Nephron progenitor cell (in vitro differentiated cells): ENCODE measurements around the gene GAS2L1.
A peak's percentile ranks its signal among the peaks of the same experiment; 100 is the strongest.

Experiments used
- DNase-seq: peaks from one replicate; pipeline ENCODE4 v3.0.0; 2021
- H3K27ac Mint-ChIP-seq: 2 replicates; pipeline ENCODE4 v1.8.0; 2021; ENCODE audit warnings: mild to moderate bottlenecking, moderate library complexity, mixed read lengths
- H3K27me3 Mint-ChIP-seq: 2 replicates; pipeline ENCODE4 v1.8.0; 2021; ENCODE audit warnings: mild to moderate bottlenecking, low read depth, mixed read lengths; ENCODE audit not compliant: poor library complexity
- H3K36me3 Mint-ChIP-seq: 2 replicates; pipeline ENCODE4 v1.8.0; 2021; ENCODE audit warnings: low read depth, mixed read lengths
- H3K4me1 Mint-ChIP-seq: 2 replicates; pipeline ENCODE4 v1.8.0; 2021; ENCODE audit warnings: mixed read lengths
- H3K4me3 Mint-ChIP-seq: 2 replicates; pipeline ENCODE4 v1.8.0; 2021; ENCODE audit warnings: mild to moderate bottlenecking, moderate library complexity, mixed read lengths
- H3K9me3 Mint-ChIP-seq: 2 replicates; pipeline ENCODE4 v1.8.0; 2021; ENCODE audit warnings: mild to moderate bottlenecking, moderate library complexity, mixed read lengths
- TF ChIP-seq, protein P1 (sequence below): fragments of 200-600 bp; sonication (generic); IDR thresholded peaks from 2 replicates; pipeline ENCODE4 v1.5.0; 2021; ENCODE audit warnings: antibody characterized with exemption

Gene GAS2L1

DNA sequence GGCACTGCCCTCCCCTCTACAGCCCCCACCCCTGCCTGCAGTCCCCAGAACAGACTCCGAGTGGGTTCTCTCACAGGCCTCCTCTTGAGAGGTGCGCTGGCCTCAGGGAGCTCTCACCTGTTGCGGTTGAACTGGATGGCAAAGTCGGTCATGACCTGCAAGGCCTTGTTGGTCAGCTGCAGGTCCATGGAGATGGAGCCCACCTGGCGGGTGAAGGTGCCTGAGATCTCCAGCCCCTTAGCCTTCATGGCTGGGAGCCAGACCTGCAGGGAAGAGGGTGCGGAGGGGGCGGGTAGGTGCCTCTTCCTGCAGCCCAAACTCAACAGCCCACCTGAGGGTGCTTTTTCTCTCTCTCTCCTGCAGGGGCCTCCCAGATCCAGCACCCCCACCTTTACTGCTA is 27.7 kb downstream of the GAS2L1 start:
- TF ChIP-seq, protein P1, sequence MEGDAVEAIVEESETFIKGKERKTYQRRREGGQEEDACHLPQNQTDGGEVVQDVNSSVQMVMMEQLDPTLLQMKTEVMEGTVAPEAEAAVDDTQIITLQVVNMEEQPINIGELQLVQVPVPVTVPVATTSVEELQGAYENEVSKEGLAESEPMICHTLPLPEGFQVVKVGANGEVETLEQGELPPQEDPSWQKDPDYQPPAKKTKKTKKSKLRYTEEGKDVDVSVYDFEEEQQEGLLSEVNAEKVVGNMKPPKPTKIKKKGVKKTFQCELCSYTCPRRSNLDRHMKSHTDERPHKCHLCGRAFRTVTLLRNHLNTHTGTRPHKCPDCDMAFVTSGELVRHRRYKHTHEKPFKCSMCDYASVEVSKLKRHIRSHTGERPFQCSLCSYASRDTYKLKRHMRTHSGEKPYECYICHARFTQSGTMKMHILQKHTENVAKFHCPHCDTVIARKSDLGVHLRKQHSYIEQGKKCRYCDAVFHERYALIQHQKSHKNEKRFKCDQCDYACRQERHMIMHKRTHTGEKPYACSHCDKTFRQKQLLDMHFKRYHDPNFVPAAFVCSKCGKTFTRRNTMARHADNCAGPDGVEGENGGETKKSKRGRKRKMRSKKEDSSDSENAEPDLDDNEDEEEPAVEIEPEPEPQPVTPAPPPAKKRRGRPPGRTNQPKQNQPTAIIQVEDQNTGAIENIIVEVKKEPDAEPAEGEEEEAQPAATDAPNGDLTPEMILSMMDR = no peak
- peaks cover 60% of the 10 kb centered on the region for H3K4me1 Mint-ChIP-seq
- H3K4me3 Mint-ChIP-seq = no peak overlapping the region
- H3K36me3 Mint-ChIP-seq = peaks cover 42% of the 10 kb centered on the region
- H3K27me3 Mint-ChIP-seq = no peaks in the 10 kb centered on the region
- H3K9me3 Mint-ChIP-seq = no peaks in the 10 kb centered on the region
- DNase-seq = no peak
- no peak overlapping the region for H3K27ac Mint-ChIP-seq

DNA sequence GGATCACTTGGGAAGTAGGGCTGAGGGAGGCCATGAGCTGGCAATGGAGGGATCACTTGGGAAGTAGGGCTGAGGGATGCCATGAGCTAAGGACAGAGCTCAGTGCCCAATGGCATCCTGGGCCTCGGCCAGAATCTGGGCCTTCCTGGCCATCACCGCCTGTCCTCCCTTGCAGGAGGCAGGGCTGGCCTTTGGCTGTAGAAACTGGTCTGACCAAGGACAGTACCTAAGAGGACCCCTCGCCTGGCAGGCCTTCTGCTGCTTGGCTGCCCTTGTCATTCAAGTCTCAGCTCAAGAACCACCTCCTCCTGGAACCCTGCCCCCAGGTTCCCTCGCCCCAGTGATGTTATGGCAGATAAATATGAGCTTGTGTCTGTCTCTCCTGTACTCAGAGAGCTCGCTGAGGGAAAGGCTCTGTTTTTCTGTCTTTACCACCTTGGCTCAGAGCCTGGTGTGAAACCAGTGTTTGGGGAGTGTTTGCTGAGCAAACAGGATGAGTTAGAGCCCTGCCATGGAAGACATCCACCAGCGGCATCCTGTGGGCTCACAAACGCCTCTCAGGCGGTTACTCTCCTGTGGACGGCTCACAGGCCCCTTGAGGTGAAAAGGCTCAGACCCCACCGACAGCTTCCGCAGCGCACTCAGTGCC is 28.4 kb downstream of the GAS2L1 start:
- H3K27me3 Mint-ChIP-seq = no peaks in the 10 kb centered on the region
- DNase-seq = no peak
- peaks cover 41% of the 10 kb centered on the region for H3K36me3 Mint-ChIP-seq
- H3K4me3 Mint-ChIP-seq = no peak overlapping the region
- peak overlapping the region; percentile 72 for H3K27ac Mint-ChIP-seq
- H3K4me1 Mint-ChIP-seq = peaks cover 53% of the 10 kb centered on the region
- TF ChIP-seq, protein P1 = no peak
- no peaks in the 10 kb centered on the region for H3K9me3 Mint-ChIP-seq

GRCh38 chr22:29335656-29336055 is 29.2 kb downstream of the GAS2L1 start:
- Mint-ChIP-seq H3K27me3 (no peaks in the 10 kb centered on the region), H3K4me1 (peaks cover 45% of the 10 kb centered on the region), H3K27ac (peak overlapping the region; percentile 88), H3K9me3 (no peaks in the 10 kb centered on the region), H3K4me3 (no peak overlapping the region), H3K36me3 (peaks cover 41% of the 10 kb centered on the region)
- TF ChIP-seq, protein P1 = no peak
- no peak for DNase-seq

- H3K4me1 Mint-ChIP-seq = peaks cover 32% of the 10 kb centered on the region
- H3K9me3 Mint-ChIP-seq = no peaks in the 10 kb centered on the region
- peaks cover 44% of the 10 kb centered on the region for H3K36me3 Mint-ChIP-seq
- H3K27me3 Mint-ChIP-seq = no peaks in the 10 kb centered on the region
- peak overlapping the region; percentile 60 for H3K27ac Mint-ChIP-seq
- no peak overlapping the region for H3K4me3 Mint-ChIP-seq
- TF ChIP-seq, protein P1 = no peak
- DNase-seq = no peak
Observed at GRCh38 chr22:29336751-29337490, 30.5 kb downstream of the GAS2L1 start.

DNA sequence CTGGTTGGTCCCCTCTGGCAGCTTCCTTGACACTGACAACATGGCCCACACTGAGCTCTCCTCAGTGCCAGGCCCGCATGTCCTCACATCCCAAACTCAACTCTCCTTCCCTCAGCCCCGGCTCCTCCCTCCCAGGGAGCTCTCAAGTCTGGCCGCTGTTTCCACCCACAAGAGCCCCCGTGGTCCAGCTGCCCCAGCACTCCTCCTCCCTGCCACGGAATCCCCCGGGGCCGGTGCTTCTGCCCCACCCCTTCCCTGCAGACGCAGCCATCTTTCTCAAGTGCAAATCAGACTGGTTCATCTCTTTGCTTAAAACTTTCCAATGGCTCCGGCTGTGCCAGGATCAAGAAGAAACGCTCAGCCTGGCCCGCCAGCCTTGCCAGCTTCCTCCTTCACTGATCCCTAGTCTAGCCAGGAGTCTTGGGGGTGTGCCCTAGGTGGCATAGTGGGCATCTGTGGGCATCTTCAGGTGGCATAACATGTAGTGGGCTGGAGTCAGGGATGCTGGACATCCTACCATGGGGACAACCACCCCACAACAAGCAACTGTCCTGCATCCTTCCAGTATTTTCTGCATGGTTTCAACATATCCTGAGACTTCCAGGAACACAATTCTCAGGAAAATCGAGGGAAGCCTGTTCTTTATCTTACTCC is 31.3 kb downstream of the GAS2L1 start:
- no peak overlapping the region for H3K4me3 Mint-ChIP-seq
- TF ChIP-seq, protein P1 = no peak
- H3K4me1 Mint-ChIP-seq = peaks cover 28% of the 10 kb centered on the region
- no peaks in the 10 kb centered on the region for H3K9me3 Mint-ChIP-seq
- no peak overlapping the region for H3K27ac Mint-ChIP-seq
- DNase-seq = no peak
- peaks cover 48% of the 10 kb centered on the region for H3K36me3 Mint-ChIP-seq
- H3K27me3 Mint-ChIP-seq = no peaks in the 10 kb centered on the region
